OCI-LY1 (cell line): ENCODE measurements around the gene PRKCB.

Experiments
- H2AFZ ChIP-seq: fragments of 200-600 bp; sonication (generic), shearing (Covaris generic); 2 replicates; pipeline ENCODE4 v1.6.0; 2014; ENCODE audit warnings: antibody characterized with exemption, mild to moderate bottlenecking, low read length
- H3F3A ChIP-seq: fragments of 200-600 bp; sonication (generic), shearing (Covaris generic); 2 replicates; pipeline ENCODE4 v1.6.0; 2014; ENCODE audit warnings: mild to moderate bottlenecking, antibody characterized with exemption, low read length, moderate library complexity; ENCODE audit not compliant: insufficient read depth
- H3K27ac ChIP-seq: fragments of 200-600 bp; sonication (generic); 2 replicates; pipeline ENCODE4 v1.5.1; 2014; ENCODE audit warnings: low read length, mixed run types, mild to moderate bottlenecking, low read depth; ENCODE audit not compliant: poor library complexity, severe bottlenecking
- H3K27me3 ChIP-seq: fragments of 200-600 bp; sonication (generic); 2 replicates; pipeline ENCODE4 v1.6.0; 2014; ENCODE audit warnings: antibody characterized with exemption, mild to moderate bottlenecking, low read length, moderate library complexity; ENCODE audit not compliant: insufficient read depth
- H3K36me3 ChIP-seq: fragments of 200-600 bp; sonication (generic); 2 replicates; pipeline ENCODE4 v1.6.1; 2014; ENCODE audit warnings: mild to moderate bottlenecking, antibody characterized with exemption, low read length, moderate library complexity, mixed read lengths; ENCODE audit not compliant: insufficient read depth
- H3K4me1 ChIP-seq: fragments of 200-600 bp; sonication (generic); 2 replicates; pipeline ENCODE4 v1.5.1; 2014; ENCODE audit warnings: mild to moderate bottlenecking, low read length, moderate library complexity; ENCODE audit not compliant: insufficient read depth, severe bottlenecking
- H3K4me2 ChIP-seq: fragments of 200-600 bp; sonication (generic), shearing (Covaris generic); 2 replicates; pipeline ENCODE4 v1.6.1; 2014; ENCODE audit warnings: low read length
- H3K4me3 ChIP-seq: fragments of 200-600 bp; sonication (generic); 2 replicates; pipeline ENCODE4 v1.5.1; 2014; ENCODE audit warnings: low read length, low read depth, mild to moderate bottlenecking, mixed read lengths; ENCODE audit not compliant: poor library complexity, severe bottlenecking
- H3K79me2 ChIP-seq: fragments of 200-600 bp; shearing (Covaris generic); 2 replicates; pipeline ENCODE4 v1.6.1; 2016; ENCODE audit warnings: mixed run types, low read length, mixed read lengths; ENCODE audit not compliant: insufficient read depth
- H3K9ac ChIP-seq: fragments of 200-600 bp; sonication (generic), shearing (Covaris generic); 2 replicates; pipeline ENCODE4 v1.6.1; 2014; ENCODE audit warnings: mild to moderate bottlenecking, low read length, mixed read lengths
- H3K9me2 ChIP-seq: fragments of 200-600 bp; sonication (generic), shearing (Covaris generic); 2 replicates; pipeline ENCODE4 v1.6.1; 2014; ENCODE audit warnings: low read depth, mild to moderate bottlenecking, low read length, mixed read lengths
- H3K9me3 ChIP-seq: fragments of 200-600 bp; shearing (Covaris generic); 2 replicates; pipeline ENCODE4 v1.6.1; 2014; ENCODE audit warnings: low read length, mixed read lengths
- H4K20me1 ChIP-seq: fragments of 200-600 bp; sonication (generic), shearing (Covaris generic); 2 replicates; pipeline ENCODE4 v1.6.0; 2016; ENCODE audit warnings: mild to moderate bottlenecking, low read length; ENCODE audit not compliant: insufficient read depth
- CTCF ChIP-seq: fragments of 200-600 bp; sonication (generic), shearing (Covaris generic); IDR thresholded peaks from 2 replicates; pipeline ENCODE4 v1.5.1; 2017; ENCODE audit warnings: mild to moderate bottlenecking, antibody characterized with exemption, low read length, moderate library complexity, mixed read lengths
- EZH2 ChIP-seq: fragments of 200-600 bp; sonication (generic), shearing (Covaris generic); IDR thresholded peaks from 2 replicates; pipeline ENCODE4 v1.8.0; 2017; ENCODE audit warnings: borderline replicate concordance, mixed run types, mild to moderate bottlenecking, antibody characterized with exemption, low read length, moderate library complexity, mixed read lengths

PRKCB gene

GRCh38 chr16:23959072-23959751, 123.4 kb downstream of the PRKCB start:
- TF ChIP-seq EZH2 = no peak
- no peak for TF ChIP-seq CTCF
- H3K79me2 ChIP-seq = no peaks in the 10 kb centered on the region
- H3K4me2 ChIP-seq = no peak overlapping the region
- no peak overlapping the region for H2AFZ ChIP-seq
- H3K9me2 ChIP-seq = no peaks in the 10 kb centered on the region
- no peaks in the 10 kb centered on the region for H4K20me1 ChIP-seq
- H3K9ac ChIP-seq = no peak overlapping the region
- peaks cover 7% of the 10 kb centered on the region for H3K4me1 ChIP-seq
- H3F3A ChIP-seq = no peaks in the 10 kb centered on the region
- no peaks in the 10 kb centered on the region for H3K9me3 ChIP-seq
- H3K36me3 ChIP-seq = no peaks in the 10 kb centered on the region
- H3K27me3 ChIP-seq = no peaks in the 10 kb centered on the region
- H3K27ac ChIP-seq = no peak overlapping the region
- H3K4me3 ChIP-seq = no peak overlapping the region

- Histone ChIP-seq H3K4me3 (no peak overlapping the region), H3K9me2 (no peaks in the 10 kb centered on the region), H3K4me1 (peaks cover 7% of the 10 kb centered on the region), H3K27ac (no peak overlapping the region), H3K79me2 (no peaks in the 10 kb centered on the region), H3K9ac (no peak overlapping the region), H3K27me3 (no peaks in the 10 kb centered on the region), H2AFZ (no peak overlapping the region), H3K4me2 (no peak overlapping the region), H4K20me1 (no peaks in the 10 kb centered on the region), H3K9me3 (no peaks in the 10 kb centered on the region), H3F3A (no peaks in the 10 kb centered on the region), H3K36me3 (no peaks in the 10 kb centered on the region)
- no peak for TF ChIP-seq CTCF
- no peak for TF ChIP-seq EZH2
Measured at GRCh38 chr16:23959752-23960072, 123.9 kb downstream of the PRKCB start.

GRCh38 chr16:23960081-23960885, 124.5 kb downstream of the PRKCB start:
- Histone ChIP-seq H3F3A (no peaks in the 10 kb centered on the region), H3K27ac (no peak overlapping the region), H3K9ac (no peak overlapping the region), H3K4me2 (no peak overlapping the region), H3K79me2 (no peaks in the 10 kb centered on the region), H3K27me3 (no peaks in the 10 kb centered on the region), H2AFZ (no peak overlapping the region), H4K20me1 (no peaks in the 10 kb centered on the region), H3K9me2 (no peaks in the 10 kb centered on the region), H3K9me3 (no peaks in the 10 kb centered on the region), H3K4me3 (no peak overlapping the region), H3K4me1 (peaks cover 7% of the 10 kb centered on the region), H3K36me3 (no peaks in the 10 kb centered on the region)
- no peak for TF ChIP-seq EZH2
- no peak for TF ChIP-seq CTCF
